Measurements from ENCODE around the gene DEXI. TPM values are rescaled to one million over a fixed set of nuclear protein-coding genes. Genes with fewer than 3 reads are reported as not detected.

Gene DEXI
- total and polyA plus RNA-seq, 9 of the 15 experiments (the other 6 are each of a cell fraction or from before 2014, with no cell fraction given) = 2.9 to 40.1 (median 22.0) TPM

DNA sequence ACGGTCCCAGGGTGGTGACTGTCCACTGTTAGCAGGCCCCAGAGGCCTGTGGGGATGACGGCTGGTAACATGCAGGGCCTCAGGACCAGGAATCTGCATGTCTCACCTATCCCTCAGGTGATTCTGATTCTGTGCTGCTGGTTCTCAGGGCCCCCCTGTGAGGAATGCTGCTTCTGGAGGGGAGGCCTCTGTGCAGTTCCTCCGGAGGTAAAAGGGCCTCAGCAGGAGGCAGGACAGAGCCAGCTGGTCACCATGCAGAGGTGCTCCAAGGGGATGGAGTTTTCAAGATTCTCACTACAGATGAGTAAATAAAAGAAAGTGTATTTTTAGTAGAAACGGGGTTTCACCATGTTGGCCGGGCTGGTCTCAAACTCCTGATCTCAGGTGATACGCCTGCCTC, 35.9 kb upstream of the DEXI start (continued):
- TF ChIP-seq, protein P1, sequence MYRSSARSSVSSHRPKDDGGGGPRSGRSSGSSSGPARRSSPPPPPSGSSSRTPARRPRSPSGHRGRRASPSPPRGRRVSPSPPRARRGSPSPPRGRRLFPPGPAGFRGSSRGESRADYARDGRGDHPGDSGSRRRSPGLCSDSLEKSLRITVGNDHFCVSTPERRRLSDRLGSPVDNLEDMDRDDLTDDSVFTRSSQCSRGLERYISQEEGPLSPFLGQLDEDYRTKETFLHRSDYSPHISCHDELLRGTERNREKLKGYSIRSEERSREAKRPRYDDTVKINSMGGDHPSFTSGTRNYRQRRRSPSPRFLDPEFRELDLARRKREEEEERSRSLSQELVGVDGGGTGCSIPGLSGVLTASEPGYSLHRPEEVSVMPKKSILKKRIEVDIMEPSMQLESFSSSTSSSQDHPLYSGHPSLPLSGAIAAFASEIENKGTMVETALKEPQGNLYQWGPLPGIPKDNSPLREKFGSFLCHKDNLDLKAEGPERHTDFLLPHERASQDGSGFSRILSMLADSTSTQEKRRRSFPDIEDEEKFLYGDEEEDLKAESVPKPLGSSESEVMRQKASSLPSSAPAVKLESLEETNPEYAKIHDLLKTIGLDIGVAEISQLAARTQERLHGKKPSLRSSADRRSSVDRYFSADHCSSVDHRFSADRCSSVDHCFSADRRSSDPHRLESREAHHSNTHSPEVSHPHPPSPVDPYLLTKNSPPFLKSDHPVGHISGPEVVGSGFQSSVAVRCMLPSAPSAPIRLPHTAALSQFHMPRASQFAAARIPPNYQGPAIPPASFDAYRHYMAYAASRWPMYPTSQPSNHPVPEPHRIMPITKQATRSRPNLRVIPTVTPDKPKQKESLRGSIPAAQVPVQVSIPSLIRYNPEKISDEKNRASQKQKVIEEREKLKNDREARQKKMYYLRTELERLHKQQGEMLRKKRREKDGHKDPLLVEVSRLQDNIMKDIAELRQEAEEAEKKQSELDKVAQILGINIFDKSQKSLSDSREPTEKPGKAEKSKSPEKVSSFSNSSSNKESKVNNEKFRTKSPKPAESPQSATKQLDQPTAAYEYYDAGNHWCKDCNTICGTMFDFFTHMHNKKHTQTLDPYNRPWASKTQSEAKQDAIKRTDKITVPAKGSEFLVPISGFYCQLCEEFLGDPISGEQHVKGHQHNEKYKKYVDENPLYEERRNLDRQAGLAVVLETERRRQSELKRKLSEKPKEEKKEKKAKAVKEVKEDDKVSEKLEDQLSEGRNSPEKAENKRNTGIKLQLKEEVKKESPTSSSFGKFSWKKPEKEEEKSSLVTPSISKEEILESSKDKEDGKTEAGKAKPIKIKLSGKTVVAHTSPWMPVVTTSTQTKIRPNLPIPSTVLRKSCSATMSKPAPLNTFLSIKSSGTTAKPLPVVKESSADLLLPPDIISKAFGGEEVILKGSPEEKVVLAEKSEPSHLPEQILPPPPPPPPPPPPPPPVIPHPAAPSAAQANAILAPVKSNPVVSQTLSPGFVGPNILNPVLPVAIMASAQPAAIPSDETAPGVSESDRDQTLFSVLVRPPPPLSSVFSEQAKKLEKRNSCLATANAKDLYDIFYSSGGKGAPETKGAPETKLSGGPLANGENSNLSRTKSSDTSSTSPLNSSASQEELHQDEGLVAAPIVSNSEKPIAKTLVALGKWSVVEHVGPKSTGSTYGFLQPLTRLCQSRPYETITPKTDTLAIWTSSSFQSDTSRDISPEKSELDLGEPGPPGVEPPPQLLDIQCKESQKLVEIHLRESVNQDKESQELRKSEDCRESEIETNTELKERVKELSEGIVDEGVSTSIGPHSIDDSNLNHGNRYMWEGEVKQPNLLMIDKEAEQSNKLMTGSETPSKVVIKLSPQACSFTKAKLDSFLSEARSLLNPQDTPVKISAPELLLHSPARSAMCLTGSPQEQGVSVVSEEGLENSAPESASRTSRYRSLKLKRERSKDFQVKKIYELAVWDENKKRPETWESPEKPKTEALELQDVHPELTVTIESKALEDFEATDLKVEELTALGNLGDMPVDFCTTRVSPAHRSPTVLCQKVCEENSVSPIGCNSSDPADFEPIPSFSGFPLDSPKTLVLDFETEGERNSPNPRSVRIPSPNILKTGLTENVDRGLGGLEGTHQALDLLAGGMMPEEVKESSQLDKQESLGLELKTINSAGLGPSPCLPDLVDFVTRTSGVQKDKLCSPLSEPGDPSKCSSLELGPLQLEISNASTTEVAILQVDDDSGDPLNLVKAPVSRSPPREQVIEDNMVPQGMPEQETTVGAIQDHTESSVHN (IDR thresholded peaks at IDR 0.05; ENCODE audit: borderline replicate concordance in 1 of 2, low read depth in 1 of 2) = no peak
- TF ChIP-seq RBBP5 (IDR thresholded peaks at IDR 0.05; ENCODE audit: borderline replicate concordance, insufficient read depth, low read length, poor library complexity, severe bottlenecking) = no peak
- no peak for TF ChIP-seq RBM25 (IDR thresholded peaks at IDR 0.05; ENCODE audit: low read depth, low read length, severe bottlenecking)
- TF ChIP-seq MBD2 (IDR thresholded peaks at IDR 0.05; ENCODE audit: borderline replicate concordance, low read depth) = no peak
- TF ChIP-seq EGR1 (conservative IDR thresholded peaks at IDR 0.05) = no peak
- no peak for TF ChIP-seq HNRNPK (IDR thresholded peaks at IDR 0.05; ENCODE audit: low read depth, low read length, poor library complexity, severe bottlenecking)
- TF ChIP-seq PYGO2 (tag; IDR thresholded peaks at IDR 0.05) = no peak
- no peak for TF ChIP-seq RAD21 (CRISPR knock-in tag; conservative IDR thresholded peaks at IDR 0.05 in 1 of 2, IDR thresholded peaks at IDR 0.05 in 1 of 2)
- TF ChIP-seq ZNF134 (CRISPR knock-in tag; conservative IDR thresholded peaks at IDR 0.05) = no peak
- TF ChIP-seq TSC22D4 (tag; IDR thresholded peaks at IDR 0.05) = no peak
- no peak for TF ChIP-seq YBX1 (IDR thresholded peaks at IDR 0.05)
- no peak for TF ChIP-seq FOXP1 (CRISPR knock-in tag; IDR thresholded peaks at IDR 0.05)
- no peak for TF ChIP-seq CBFA2T2 (conservative IDR thresholded peaks at IDR 0.05)
- TF ChIP-seq ZNF184 (CRISPR knock-in tag; IDR thresholded peaks at IDR 0.05) = no peak
- TF ChIP-seq, protein P2, sequence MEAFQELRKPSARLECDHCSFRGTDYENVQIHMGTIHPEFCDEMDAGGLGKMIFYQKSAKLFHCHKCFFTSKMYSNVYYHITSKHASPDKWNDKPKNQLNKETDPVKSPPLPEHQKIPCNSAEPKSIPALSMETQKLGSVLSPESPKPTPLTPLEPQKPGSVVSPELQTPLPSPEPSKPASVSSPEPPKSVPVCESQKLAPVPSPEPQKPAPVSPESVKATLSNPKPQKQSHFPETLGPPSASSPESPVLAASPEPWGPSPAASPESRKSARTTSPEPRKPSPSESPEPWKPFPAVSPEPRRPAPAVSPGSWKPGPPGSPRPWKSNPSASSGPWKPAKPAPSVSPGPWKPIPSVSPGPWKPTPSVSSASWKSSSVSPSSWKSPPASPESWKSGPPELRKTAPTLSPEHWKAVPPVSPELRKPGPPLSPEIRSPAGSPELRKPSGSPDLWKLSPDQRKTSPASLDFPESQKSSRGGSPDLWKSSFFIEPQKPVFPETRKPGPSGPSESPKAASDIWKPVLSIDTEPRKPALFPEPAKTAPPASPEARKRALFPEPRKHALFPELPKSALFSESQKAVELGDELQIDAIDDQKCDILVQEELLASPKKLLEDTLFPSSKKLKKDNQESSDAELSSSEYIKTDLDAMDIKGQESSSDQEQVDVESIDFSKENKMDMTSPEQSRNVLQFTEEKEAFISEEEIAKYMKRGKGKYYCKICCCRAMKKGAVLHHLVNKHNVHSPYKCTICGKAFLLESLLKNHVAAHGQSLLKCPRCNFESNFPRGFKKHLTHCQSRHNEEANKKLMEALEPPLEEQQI (IDR thresholded peaks at IDR 0.05) = no peak
- no peak for TF ChIP-seq ZNF707 (CRISPR knock-in tag; conservative IDR thresholded peaks at IDR 0.05)

Measured in K562 (cell line).